H1 (cell line): ENCODE data around the gene TNS3. TPM values are rescaled to one million over a fixed set of nuclear protein-coding genes. Genes with fewer than 3 reads are reported as not detected.

ENCODE experiments used
- CTCF ChIA-PET: fragments of 300-600 bp; sonication (Branson Sonifier 250); formaldehyde crosslinking; loops from one replicate; lab custom pipeline; 2021; ENCODE audit not compliant: partially characterized antibody; lab: Charles Lee
- POLR2A ChIA-PET: fragments of 300-600 bp; sonication (Branson Sonifier 250); formaldehyde crosslinking; loops from one replicate; lab custom pipeline; 2021; ENCODE audit warnings: inconsistent platforms; ENCODE audit not compliant: partially characterized antibody; lab: Charles Lee
- DNase-seq, 2 experiments: peaks; one replicate each; pipeline versions ENCODE4 v3.0.0 to v3.0.0-alpha.2; 2010 to 2022; ENCODE audit warnings: low spot score in 2 of 2, low read depth in 1 of 2, mixed read lengths in 1 of 2
- FAIRE-seq: peaks from 2 replicates; lab custom pipeline; 2011; peaks lifted over from hg19 to GRCh38; lab: Jason Lieb, UNC
- H2AFZ ChIP-seq: 2 replicates; pipeline ENCODE4 v1.8.1; 2012; ENCODE audit warnings: low read length, inconsistent platforms
- H2AK5ac ChIP-seq: 2 replicates; pipeline ENCODE4 v1.6.1; 2013; ENCODE audit warnings: low read depth, low read length
- H2BK120ac ChIP-seq: replicated peaks from 2 replicates; pipeline ENCODE3; 2013; ENCODE audit warnings: low read depth, low read length, inconsistent platforms
- H2BK12ac ChIP-seq: 2 replicates; pipeline ENCODE4 v1.6.1; 2013; ENCODE audit warnings: low read depth, low read length
- H2BK15ac ChIP-seq: 2 replicates; pipeline ENCODE4 v1.6.1; 2013; ENCODE audit warnings: low read length
- H2BK20ac ChIP-seq: 2 replicates; pipeline ENCODE4 v1.6.1; 2013; ENCODE audit warnings: low read length
- H2BK5ac ChIP-seq: 2 replicates; pipeline ENCODE4 v1.6.1; 2013; ENCODE audit warnings: low read depth, low read length
- H3K14ac ChIP-seq: 2 replicates; pipeline ENCODE4 v1.6.1; 2013; ENCODE audit warnings: inconsistent platforms; ENCODE audit not compliant: insufficient read length
- H3K18ac ChIP-seq: 2 replicates; pipeline ENCODE4 v1.6.1; 2013; ENCODE audit warnings: low read length; ENCODE audit errors: extremely low read depth
- H3K23ac ChIP-seq: 2 replicates; pipeline ENCODE4 v1.6.1; 2013; ENCODE audit warnings: inconsistent platforms; ENCODE audit not compliant: insufficient read length
- H3K23me2 ChIP-seq: 2 replicates; pipeline ENCODE4 v1.6.1; 2013; ENCODE audit warnings: low read depth, low read length
- H3K27ac ChIP-seq: 2 replicates; pipeline ENCODE4 v1.6.1; 2011; ENCODE audit warnings: low read depth, low read length, inconsistent platforms
- H3K27me3 ChIP-seq, 4 experiments: replicated peaks in 1 of 4; 1 replicate in 1 of 4; 2 replicates in 3 of 4; pipeline versions ENCODE4 v1.6.1 to v1.8.1; 2011 to 2013; ENCODE audit warnings: low read length in 3 of 4, mild to moderate bottlenecking in 3 of 4, inconsistent platforms in 2 of 4, mixed read lengths in 2 of 4, moderate library complexity in 1 of 4; ENCODE audit not compliant: control insufficient read depth in 3 of 4, insufficient read depth in 3 of 4; ENCODE audit errors: extremely low read depth in 1 of 4
- H3K36me3 ChIP-seq, 4 experiments: 2 replicates each; pipeline versions ENCODE4 v1.6.1 to v1.8.1; 2011 to 2013; ENCODE audit warnings: mild to moderate bottlenecking in 4 of 4, low read length in 3 of 4, moderate library complexity in 2 of 4, control low read depth in 1 of 4, inconsistent platforms in 1 of 4; ENCODE audit not compliant: insufficient read depth in 4 of 4, control insufficient read depth in 2 of 4
- H3K4ac ChIP-seq: replicated peaks from 2 replicates; pipeline ENCODE3; 2013; ENCODE audit warnings: low read length, low read depth, mixed read lengths, inconsistent platforms; ENCODE audit not compliant: insufficient read length
- H3K4me1 ChIP-seq, 4 experiments: replicated peaks in 1 of 4; 1 replicate in 1 of 4; 2 replicates in 3 of 4; pipeline versions ENCODE4 v1.6.1 to v1.8.1; 2011 to 2013; ENCODE audit warnings: low read length in 3 of 4, inconsistent platforms in 2 of 4, mixed read lengths in 1 of 4; ENCODE audit not compliant: insufficient read depth in 4 of 4, control insufficient read depth in 3 of 4
- H3K4me2 ChIP-seq, 2 experiments: 2 replicates each; pipeline versions ENCODE4 v1.6.1 to v1.8.1; 2011 to 2013; ENCODE audit warnings: low read depth in 2 of 2, low read length in 2 of 2, control low read depth in 1 of 2, inconsistent platforms in 1 of 2, mild to moderate bottlenecking in 1 of 2; ENCODE audit not compliant: insufficient read depth in 1 of 2
- H3K4me3 ChIP-seq, 4 experiments: fragments of 200-600, 300-600 bp in 1 of 4; sonication (generic), shearing (Covaris generic), sonication (Bioruptor Twin) in 1 of 4; 2 replicates each; pipeline versions ENCODE4 v1.5.1 to v1.8.1; 2011 to 2016; ENCODE audit warnings: low read length in 4 of 4, low read depth in 3 of 4, control low read depth in 2 of 4, inconsistent platforms in 2 of 4, mild to moderate bottlenecking in 2 of 4, mixed read lengths in 1 of 4, moderate library complexity in 1 of 4; ENCODE audit not compliant: insufficient read depth in 2 of 4; ENCODE audit errors: extremely low read depth in 1 of 4
- H3K56ac ChIP-seq: replicated peaks from 2 replicates; pipeline ENCODE3; 2013; ENCODE audit warnings: low read depth, mild to moderate bottlenecking, mixed read lengths, low read length, inconsistent platforms; ENCODE audit not compliant: insufficient read length
- H3K79me1 ChIP-seq: 2 replicates; pipeline ENCODE4 v1.6.1; 2013; ENCODE audit warnings: low read depth, low read length, control low read depth
- H3K79me2 ChIP-seq, 2 experiments: 2 replicates each; pipeline versions ENCODE4 v1.6.1 to v1.8.1; 2012 to 2013; ENCODE audit warnings: low read length in 2 of 2, mild to moderate bottlenecking in 2 of 2, inconsistent platforms in 1 of 2; ENCODE audit not compliant: insufficient read depth in 2 of 2, control insufficient read depth in 1 of 2
- H3K9ac ChIP-seq, 4 experiments: replicated peaks in 1 of 4; 1 replicate in 1 of 4; 2 replicates in 3 of 4; pipeline versions ENCODE4 v1.6.1 to v1.8.1; 2011 to 2013; ENCODE audit warnings: low read depth in 3 of 4, low read length in 3 of 4, control low read depth in 2 of 4, mild to moderate bottlenecking in 2 of 4, moderate library complexity in 2 of 4, inconsistent platforms in 1 of 4; ENCODE audit errors: extremely low read depth in 1 of 4
- H3K9me3 ChIP-seq, 2 experiments: 2 replicates each; pipeline versions ENCODE4 v1.6.1 to v1.8.1; 2012 to 2013; ENCODE audit warnings: mild to moderate bottlenecking in 2 of 2, moderate library complexity in 2 of 2, control low read depth in 1 of 2, inconsistent platforms in 1 of 2, low read depth in 1 of 2, low read length in 1 of 2, mixed read lengths in 1 of 2; ENCODE audit not compliant: insufficient read depth in 2 of 2
- H4K20me1 ChIP-seq, 2 experiments: replicated peaks in 1 of 2; 2 replicates each; pipeline versions ENCODE3 to v1.8.1; 2011 to 2013; ENCODE audit warnings: inconsistent platforms in 2 of 2, low read length in 2 of 2, mild to moderate bottlenecking in 1 of 2; ENCODE audit not compliant: insufficient read depth in 2 of 2, control insufficient read depth in 1 of 2
- H4K5ac ChIP-seq: 2 replicates; pipeline ENCODE4 v1.6.1; 2013; ENCODE audit warnings: low read length, low read depth, mixed read lengths, inconsistent platforms; ENCODE audit not compliant: insufficient read length
- H4K8ac ChIP-seq: 2 replicates; pipeline ENCODE4 v1.8.0; 2013; ENCODE audit warnings: mild to moderate bottlenecking, moderate library complexity, low read length, inconsistent platforms; ENCODE audit not compliant: insufficient read depth; ENCODE audit errors: extremely low read depth
- H4K91ac ChIP-seq: replicated peaks from 2 replicates; pipeline ENCODE3; 2013; ENCODE audit warnings: low read length, mixed read lengths, inconsistent platforms; ENCODE audit not compliant: insufficient read length
- CTCF ChIP-seq, 3 experiments: IDR thresholded peaks; 1 replicate in 2 of 3; 2 replicates in 1 of 3; pipeline versions ENCODE4 v1.5.1 to v1.6.1; 2011; ENCODE audit warnings: low read length in 3 of 3, mild to moderate bottlenecking in 3 of 3, inconsistent platforms in 2 of 3, low read depth in 1 of 3, moderate library complexity in 1 of 3; ENCODE audit not compliant: insufficient read depth in 1 of 3; ENCODE audit errors: control extremely low read depth in 1 of 3
- POU5F1 ChIP-seq: IDR thresholded peaks from 2 replicates; pipeline ENCODE4 v1.6.1; 2011; ENCODE audit warnings: low read depth, mild to moderate bottlenecking, low read length, moderate library complexity
- RAD21 ChIP-seq, 2 experiments: IDR thresholded peaks in 1 of 2; conservative IDR thresholded peaks in 1 of 2; 2 replicates each; pipeline ENCODE4 v1.6.1; 2011; ENCODE audit warnings: low read depth in 2 of 2, low read length in 2 of 2, improper control_type of control experiment in 1 of 2, inconsistent platforms in 1 of 2, mild to moderate bottlenecking in 1 of 2, moderate library complexity in 1 of 2
- USF2 ChIP-seq: IDR thresholded peaks from 2 replicates; pipeline ENCODE4 v1.6.1; 2011; ENCODE audit warnings: low read length, improper control_type of control experiment
- WGBS, 2 experiments: shearing (Covaris generic) in 1 of 2; methylation state at CpG; one replicate each; pipeline versions ENCODE4 v1.1.6 to v1.1.7; 2013 to 2015; ENCODE audit warnings: low lambda C conversion rate in 2 of 2, mixed read lengths in 2 of 2, inconsistent platforms in 1 of 2, low coverage in 1 of 2, missing lambda C conversion rate in 1 of 2; ENCODE audit not compliant: insufficient replicate concordance in 2 of 2, insufficient coverage in 1 of 2, insufficient read length in 1 of 2; ENCODE audit errors: extremely low coverage in 1 of 2, missing lambda C conversion rate in 1 of 2; 5-methylcytosine and 5-hydroxymethylcytosine counted together
- polyA plus RNA-seq, 7 experiments: library from polyadenylated mRNA; depleted of rRNA in 3 of 7; stranded (reverse) in 5 of 7; unstranded in 2 of 7; fragments of >200 nt in 5 of 7; fragments of 200-250 nt in 2 of 7; gene quantifications; 1 replicate in 5 of 7; 2 replicates in 1 of 7; 4 replicates in 1 of 7; pipeline versions ENCODE4 v1.2.1 to v1.2.3, GENCODE V29; 2011 to 2013; ENCODE audit warnings: missing spikeins in 2 of 7, mixed read lengths in 2 of 7
- total RNA-seq: library from RNA; stranded (reverse); fragmentation: NEBNext Ultra II Directional; extraction: Animal tissue kit (Norgen Biotek cat#: 25700); gene quantifications from 2 replicates; pipeline ENCODE4 v1.2.1, GENCODE V29; 2021

Gene TNS3
- total and polyA plus RNA-seq, 2 of the 8 experiments (the other 6 are each of a cell fraction or from before 2014, with no cell fraction given), result 11.9 to 24.2 TPM

- TF ChIP-seq USF2 (no peak), RAD21 (IDR thresholded peaks at IDR 0.05 in 1 of 2, conservative IDR thresholded peaks at IDR 0.05 in 1 of 2; ENCODE audit: low read depth in 2 of 2, low read length in 2 of 2) (peak; percentile 97 to 98), POU5F1 (no peak), CTCF (IDR thresholded peaks at IDR 0.05; ENCODE audit: control extremely low read depth in 1 of 3, insufficient read depth in 1 of 3, low read depth in 1 of 3, low read length in 3 of 3) (peak; percentile 82 to 88 (median 84))
- no peak overlapping the region for H2BK20ac ChIP-seq
These were observed 315.7 kb downstream of the TNS3 start for GRCh38 chr7:47266131-47266706.

More at GRCh38 chr7:47266131-47266706, 315.7 kb downstream of the TNS3 start:
- Histone ChIP-seq H3K9me3 (no peaks in the 10 kb centered on the region; a peak in 1 of 4 replicates), H2BK5ac (no peak overlapping the region), H2AFZ (no peak overlapping the region), H4K20me1 (no peaks in the 10 kb centered on the region), H2BK15ac (no peak overlapping the region), H4K91ac (no peak overlapping the region), H4K8ac (no peak overlapping the region), H3K23me2 (peaks cover 2% of the 10 kb centered on the region; the same call in 1 of the 2 replicates), H3K9ac (no peak overlapping the region), H3K14ac (no peak overlapping the region), H3K79me2 (no peaks in the 10 kb centered on the region), H3K4me1 (no peaks in the 10 kb centered on the region), H4K5ac (no peak overlapping the region), H3K23ac (no peak overlapping the region), H3K27ac (no peak overlapping the region), H3K27me3 (no peaks in the 10 kb centered on the region), H3K18ac (no peak overlapping the region), H3K36me3 (no peaks in the 10 kb centered on the region), H3K4me3 (no peak overlapping the region), H3K4ac (no peak overlapping the region), H2BK12ac (no peak overlapping the region), H3K56ac (no peak overlapping the region), H3K4me2 (no peak overlapping the region), H2BK120ac (no peak overlapping the region), H2AK5ac (no peak overlapping the region), H3K79me1 (no peaks in the 10 kb centered on the region)
- ChIA-PET POLR2A (interaction anchor here (1.2 kb wide), 1 partner anchor 12 kb away, joined by 4 read pairs; no protein-coding TSS in a partner anchor), CTCF (interaction anchor here (0.6 to 3.8 kb wide), 93 partner anchors 10 to 892 kb away, joined by 3 to 41 read pairs (median 4); partner anchors contain the start of gene TNS3)
- DNase-seq (peak; percentile 36 to 82), FAIRE-seq (peak; percentile 89)
- 30% methylated on average over 7 of the region's 7 CpGs; no CpG with 5 or more reads in 1 of the 2 experiments for WGBS, 2 experiments
